Measurements from ENCODE around the gene CACTIN.
"Not testable (repeated sequence)": the region's sequence is repeated elsewhere in the genome, so short reads cannot be mapped to it uniquely, and the experiment has no call there.

CACTIN gene

GRCh38 chr19:3626473-3627350 is at the start of gene CACTIN:
Gene CACTIN (minus strand): TSS chr19:3626790. CDS start chr19:3626762, 28 bp downstream.
- peak; percentile 100 for DNase-seq

GRCh38 chr19:3674784-3675543 is 48.4 kb upstream of the CACTIN start:
- no peak for DNase-seq

- no peak for DNase-seq
Observed at GRCh38 chr19:3673506-3674439, 47.2 kb upstream of the CACTIN start.

- DNase-seq, result no peak
Observed at GRCh38 chr19:3672993-3673392, 46.4 kb upstream of the CACTIN start.

GRCh38 chr19:3672575-3672948 is 46.0 kb upstream of the CACTIN start:
- DNase-seq, result no peak

- DNase-seq, result peak; percentile 65
Observed at GRCh38 chr19:3671680-3672574, 45.3 kb upstream of the CACTIN start.

- DNase-seq, result peak; percentile 74
Observed at GRCh38 chr19:3670796-3671679, 44.4 kb upstream of the CACTIN start.

GRCh38 chr19:3669947-3670795 is 43.6 kb upstream of the CACTIN start:
- DNase-seq, result no peak

- DNase-seq, result no peak
Observed at GRCh38 chr19:3669082-3669946, 42.7 kb upstream of the CACTIN start.

- DNase-seq, result no peak
Observed at GRCh38 chr19:3668331-3669081, 41.9 kb upstream of the CACTIN start.

GRCh38 chr19:3667766-3668165 is 41.2 kb upstream of the CACTIN start:
- no peak for DNase-seq

GRCh38 chr19:3667037-3667638 is 40.5 kb upstream of the CACTIN start:
- no peak for DNase-seq

- not testable (repeated sequence) for DNase-seq
Observed at GRCh38 chr19:3666545-3666856, 39.9 kb upstream of the CACTIN start.

GRCh38 chr19:3665681-3666544 is 39.3 kb upstream of the CACTIN start:
- peak; percentile 92 for DNase-seq

- no peak for DNase-seq
Observed at GRCh38 chr19:3664879-3665642, 38.5 kb upstream of the CACTIN start.

- DNase-seq, result no peak
Observed at GRCh38 chr19:3663838-3664237, 37.2 kb upstream of the CACTIN start.
